ENCODE measurements around the gene BOLA3. TPM values are rescaled to one million over a fixed set of nuclear protein-coding genes. Genes with fewer than 3 reads are reported as not detected.

BOLA3 gene
- polyA plus RNA-seq, 1 donor from 2014 or later = 89.1 TPM

GRCh38 chr2:74097574-74097973, 50.1 kb downstream of the BOLA3 start:
- Histone ChIP-seq H3K9me2 (ENCODE audit: insufficient read depth, low read length) (no peaks in the 10 kb centered on the region), H3K36me3 (ENCODE audit: insufficient read depth, low read length) (peaks cover 17% of the 10 kb centered on the region), H3F3A (ENCODE audit: insufficient read depth, low read length, poor library complexity, severe bottlenecking) (no peaks in the 10 kb centered on the region), H3K79me2 (replicated peaks; ENCODE audit: insufficient read depth, low read length) (no peaks in the 10 kb centered on the region), H3K27ac (ENCODE audit: low read length) (no peak overlapping the region), H4K20me1 (ENCODE audit: insufficient read depth) (no peaks in the 10 kb centered on the region), H3K9me3 (ENCODE audit: low read length) (no peaks in the 10 kb centered on the region), H3K4me2 (ENCODE audit: low read length) (no peak overlapping the region), H3K9ac (ENCODE audit: low read length) (no peak overlapping the region), H3K4me3 (ENCODE audit: low read length) (no peak overlapping the region), H3K27me3 (ENCODE audit: insufficient read depth, low read depth, low read length) (no peaks in the 10 kb centered on the region), H2AFZ (ENCODE audit: low read depth, low read length) (no peak overlapping the region)
- TF ChIP-seq EP300 (conservative IDR thresholded peaks at IDR 0.05; ENCODE audit: poor library complexity, severe bottlenecking) = no peak
- TF ChIP-seq POLR2AphosphoS5 (IDR thresholded peaks at IDR 0.05) = no peak
- no peak for TF ChIP-seq EZH2 (IDR thresholded peaks at IDR 0.05; ENCODE audit: borderline replicate concordance, insufficient read depth, low read length, poor library complexity, severe bottlenecking)
- TF ChIP-seq SMC3 (conservative IDR thresholded peaks at IDR 0.05; ENCODE audit: poor library complexity) = no peak
- no peak for TF ChIP-seq RAD21 (conservative IDR thresholded peaks at IDR 0.05)
- no peak for TF ChIP-seq MXI1 (conservative IDR thresholded peaks at IDR 0.05; ENCODE audit: poor library complexity, severe bottlenecking)
- TF ChIP-seq CTCF (IDR thresholded peaks at IDR 0.05; ENCODE audit: poor library complexity, severe bottlenecking) = no peak
- no peak for TF ChIP-seq TAF1 (IDR thresholded peaks at IDR 0.05; ENCODE audit: low read depth)
- TF ChIP-seq REST (IDR thresholded peaks at IDR 0.05; ENCODE audit: borderline replicate concordance) = no peak

GRCh38 chr2:74096052-74096451, 51.7 kb downstream of the BOLA3 start:
- Histone ChIP-seq H3K4me2 (ENCODE audit: low read length) (no peak overlapping the region), H3K9ac (ENCODE audit: low read length) (no peak overlapping the region), H3K9me3 (ENCODE audit: low read length) (no peaks in the 10 kb centered on the region), H3F3A (ENCODE audit: insufficient read depth, low read length, poor library complexity, severe bottlenecking) (no peaks in the 10 kb centered on the region), H3K27ac (ENCODE audit: low read length) (no peak overlapping the region), H3K4me3 (ENCODE audit: low read length) (no peak overlapping the region), H3K9me2 (ENCODE audit: insufficient read depth, low read length) (no peaks in the 10 kb centered on the region), H3K27me3 (ENCODE audit: insufficient read depth, low read depth, low read length) (no peaks in the 10 kb centered on the region), H4K20me1 (ENCODE audit: insufficient read depth) (no peaks in the 10 kb centered on the region), H2AFZ (ENCODE audit: low read depth, low read length) (no peak overlapping the region), H3K36me3 (ENCODE audit: insufficient read depth, low read length) (peaks cover 20% of the 10 kb centered on the region), H3K79me2 (replicated peaks; ENCODE audit: insufficient read depth, low read length) (no peaks in the 10 kb centered on the region)
- TF ChIP-seq MXI1 (conservative IDR thresholded peaks at IDR 0.05; ENCODE audit: poor library complexity, severe bottlenecking) (no peak), CTCF (IDR thresholded peaks at IDR 0.05; ENCODE audit: poor library complexity, severe bottlenecking) (no peak), RAD21 (conservative IDR thresholded peaks at IDR 0.05) (no peak), SMC3 (conservative IDR thresholded peaks at IDR 0.05; ENCODE audit: poor library complexity) (no peak), EZH2 (IDR thresholded peaks at IDR 0.05; ENCODE audit: borderline replicate concordance, insufficient read depth, low read length, poor library complexity, severe bottlenecking) (no peak)
